ENCODE measurements around the gene DACH2.

DACH2 gene

DNA sequence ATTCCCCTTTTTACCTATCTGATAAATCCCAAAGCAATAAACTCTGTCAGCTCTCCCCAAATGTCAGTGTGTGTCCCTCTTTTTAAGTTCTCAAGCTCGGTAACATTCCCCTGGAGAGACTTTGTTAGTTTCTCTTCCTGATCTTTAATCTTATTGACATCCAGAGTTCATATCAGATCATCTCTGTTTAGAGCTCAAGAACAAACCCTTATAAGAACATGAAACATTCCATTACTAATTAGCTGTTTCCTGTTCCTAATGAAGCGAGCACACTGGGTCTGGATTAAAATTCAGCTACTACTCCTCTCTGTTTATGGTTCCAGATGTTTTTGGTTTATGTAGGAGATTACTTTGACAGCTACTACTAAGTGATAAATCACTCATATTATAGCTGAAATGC lies 681.5 kb downstream of the DACH2 start:
- DNase-seq = no peak

DNA sequence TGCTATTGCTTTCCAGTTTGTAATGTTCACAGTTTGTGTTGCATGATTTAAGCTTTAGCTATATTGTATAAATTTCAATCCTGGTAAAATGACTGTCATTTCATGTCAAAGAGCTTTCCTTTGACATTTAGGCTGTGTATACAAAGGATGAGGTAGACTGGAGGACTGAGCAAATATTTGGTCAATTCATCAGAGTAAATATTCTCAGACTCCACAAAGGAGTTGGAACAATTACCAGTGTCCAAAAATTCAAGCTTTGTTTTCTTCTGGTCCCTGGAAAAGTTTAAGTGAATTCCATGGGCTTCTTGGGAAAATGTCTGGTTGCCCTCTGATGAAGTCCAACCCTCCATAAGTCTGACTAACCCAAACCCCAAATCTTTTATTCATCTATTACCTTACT lies 682.4 kb downstream of the DACH2 start:
- no peak for DNase-seq

DNA sequence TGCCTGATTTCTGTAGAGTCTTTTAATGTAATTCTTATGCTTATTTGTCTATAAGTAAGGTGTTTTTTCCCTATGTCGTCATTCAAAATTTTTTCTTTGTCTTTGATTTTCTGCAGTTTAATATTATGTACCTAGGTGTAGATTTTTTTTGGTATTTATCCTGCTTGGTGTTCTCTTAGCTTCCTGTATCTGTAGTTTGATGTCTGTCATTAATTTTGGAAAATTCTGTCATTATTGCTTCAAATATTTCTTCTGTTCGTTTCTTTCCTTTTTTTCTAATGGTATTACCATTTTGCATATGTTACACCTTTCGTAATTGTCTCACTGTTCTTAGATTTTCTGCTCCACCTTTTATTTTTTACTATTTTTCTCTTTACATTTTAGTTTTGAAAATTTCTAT lies 696.9 kb downstream of the DACH2 start:
- DNase-seq = no peak

All from retina (tissue), 1 donor.